Body of pancreas (tissue), 4 donors: ENCODE data around the gene PTPRZ1.

Experiments used
- POLR2A ChIP-seq, 3 donors: fragments of 450-650 bp; IDR thresholded peaks; one replicate each; pipeline ENCODE4 v1.6.1; 2016; ENCODE audit warnings: antibody characterized with exemption in 3 of 3, mild to moderate bottlenecking in 2 of 3
- TF ChIP-seq, protein P1 (sequence below), 7 experiments: fragments of 450-650 bp in 4 of 7; fragments of 200-600 bp in 3 of 7; sonication (generic) in 3 of 7; IDR thresholded peaks; one replicate each; pipeline ENCODE4 v1.5.1; 2016 to 2019; ENCODE audit warnings: antibody characterized with exemption in 7 of 7

DNA sequence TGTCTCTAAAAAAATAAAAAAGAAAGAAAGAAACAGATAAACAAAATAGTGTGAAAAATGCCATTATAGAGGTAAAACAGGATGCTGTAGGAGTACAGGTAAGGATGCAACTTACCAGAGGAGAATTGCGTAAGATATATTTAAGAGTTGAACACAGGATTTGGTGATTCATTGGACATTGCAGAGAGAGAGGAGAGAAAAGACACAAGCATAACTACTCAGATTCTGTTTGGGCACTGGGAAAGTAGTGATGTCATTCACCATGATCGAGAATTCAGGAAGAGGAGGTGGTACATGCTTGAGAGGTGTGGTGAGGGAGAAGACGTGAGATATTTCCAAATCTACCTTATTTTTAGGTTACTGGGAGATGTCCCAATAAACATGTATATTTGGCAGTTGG lies 173.4 kb downstream of the PTPRZ1 start:
- TF ChIP-seq, protein P1, sequence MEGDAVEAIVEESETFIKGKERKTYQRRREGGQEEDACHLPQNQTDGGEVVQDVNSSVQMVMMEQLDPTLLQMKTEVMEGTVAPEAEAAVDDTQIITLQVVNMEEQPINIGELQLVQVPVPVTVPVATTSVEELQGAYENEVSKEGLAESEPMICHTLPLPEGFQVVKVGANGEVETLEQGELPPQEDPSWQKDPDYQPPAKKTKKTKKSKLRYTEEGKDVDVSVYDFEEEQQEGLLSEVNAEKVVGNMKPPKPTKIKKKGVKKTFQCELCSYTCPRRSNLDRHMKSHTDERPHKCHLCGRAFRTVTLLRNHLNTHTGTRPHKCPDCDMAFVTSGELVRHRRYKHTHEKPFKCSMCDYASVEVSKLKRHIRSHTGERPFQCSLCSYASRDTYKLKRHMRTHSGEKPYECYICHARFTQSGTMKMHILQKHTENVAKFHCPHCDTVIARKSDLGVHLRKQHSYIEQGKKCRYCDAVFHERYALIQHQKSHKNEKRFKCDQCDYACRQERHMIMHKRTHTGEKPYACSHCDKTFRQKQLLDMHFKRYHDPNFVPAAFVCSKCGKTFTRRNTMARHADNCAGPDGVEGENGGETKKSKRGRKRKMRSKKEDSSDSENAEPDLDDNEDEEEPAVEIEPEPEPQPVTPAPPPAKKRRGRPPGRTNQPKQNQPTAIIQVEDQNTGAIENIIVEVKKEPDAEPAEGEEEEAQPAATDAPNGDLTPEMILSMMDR (IDR thresholded peaks at IDR 0.05): no peak
- TF ChIP-seq POLR2A (IDR thresholded peaks at IDR 0.05): no peak
